ENCODE measurements around the gene COMP.

The COMP gene

GRCh38 chr19:18789883-18790565 is 1.1 kb downstream of the COMP start:
- Histone ChIP-seq H3K4me1 (ENCODE audit: control insufficient read depth, low read depth, low read length) (no peaks in the 10 kb centered on the region), H3K36me3 (ENCODE audit: control insufficient read depth, low read depth, low read length) (no peaks in the 10 kb centered on the region), H3K9me3 (ENCODE audit: control insufficient read depth, low read depth, low read length) (no peaks in the 10 kb centered on the region), H3K4me3 (ENCODE audit: low read length) (peak overlapping the region; percentile 48), H3K27me3 (ENCODE audit: control insufficient read depth, insufficient read depth, low read length) (peaks cover 96% of the 10 kb centered on the region), H3K9ac (ENCODE audit: low read length) (no peak overlapping the region), H3K27ac (ENCODE audit: low read length) (no peak overlapping the region)

DNA sequence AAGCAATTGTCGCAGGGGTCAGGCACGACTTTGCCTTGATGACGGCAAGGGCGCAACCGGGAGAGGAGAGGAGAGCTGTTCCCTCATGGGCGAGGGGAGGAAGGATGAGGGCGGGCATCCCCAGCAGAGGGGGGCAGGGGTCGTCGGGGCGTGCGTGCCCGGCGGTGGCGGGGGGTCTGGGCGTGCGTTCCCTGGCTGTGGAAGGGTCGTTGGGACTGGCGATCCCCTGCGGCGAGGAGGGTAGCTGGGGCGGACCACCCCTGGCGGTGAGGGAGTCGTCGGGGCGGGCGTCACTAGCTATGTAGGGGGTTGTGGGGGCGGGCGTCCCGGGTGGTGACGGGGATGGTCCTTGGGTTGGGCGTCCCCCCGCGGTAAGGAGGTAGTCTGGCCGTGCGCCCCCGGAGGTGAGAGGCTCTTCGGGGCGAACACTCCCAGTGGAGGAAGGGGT is 1.7 kb downstream of the COMP start:
- Histone ChIP-seq H3K4me1 (ENCODE audit: control insufficient read depth, low read depth, low read length) (no peaks in the 10 kb centered on the region), H3K27me3 (ENCODE audit: control insufficient read depth, insufficient read depth, low read length) (peaks cover 97% of the 10 kb centered on the region)

DNA sequence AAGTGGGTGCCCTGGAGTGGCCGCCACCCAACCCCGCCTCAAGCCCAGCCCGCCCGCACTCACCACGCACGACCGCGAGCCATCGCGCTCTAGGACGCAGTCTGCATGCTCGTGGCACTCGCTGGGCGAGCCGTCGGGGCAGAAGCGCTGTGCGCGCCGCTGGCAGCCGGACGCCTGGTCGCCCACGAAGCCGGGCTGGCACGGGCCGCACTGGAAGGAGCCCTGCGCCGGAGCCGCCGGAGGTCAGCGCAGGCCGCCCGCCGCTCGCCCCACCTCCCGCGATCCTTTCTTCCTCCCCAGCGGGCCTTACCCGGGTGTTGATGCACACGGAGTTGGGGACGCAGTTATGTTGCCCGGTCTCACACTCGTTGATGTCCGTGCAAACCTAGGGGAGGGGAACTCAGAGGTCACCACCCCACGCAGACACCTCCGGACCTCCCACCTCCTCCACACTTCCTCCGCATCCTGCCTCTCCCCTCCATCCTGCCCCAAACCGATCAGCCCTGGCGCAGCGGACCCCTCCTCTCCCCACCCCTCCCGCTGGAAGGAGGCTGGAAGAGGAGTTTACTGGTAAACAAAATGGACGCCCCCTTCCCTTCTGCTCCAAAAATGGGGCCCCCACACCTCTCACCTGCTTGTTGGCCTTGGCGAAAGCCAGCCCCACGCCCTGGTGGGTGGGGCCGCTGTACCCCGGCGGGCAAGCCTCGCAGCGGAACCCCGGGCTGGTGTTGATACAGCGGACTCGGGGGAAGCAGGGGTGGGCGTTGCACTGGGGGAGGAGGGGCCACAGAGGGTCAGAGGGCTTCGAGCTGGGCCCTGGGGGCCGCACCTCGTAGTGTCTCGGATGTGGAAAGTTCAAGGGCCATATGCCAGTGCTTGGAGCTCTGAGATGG is 2.3 kb downstream of the COMP start:
- Histone ChIP-seq H3K4me1 (ENCODE audit: control insufficient read depth, low read depth, low read length) (no peaks in the 10 kb centered on the region), H3K27me3 (ENCODE audit: control insufficient read depth, insufficient read depth, low read length) (peaks cover 99% of the 10 kb centered on the region), H3K36me3 (ENCODE audit: control insufficient read depth, low read depth, low read length) (no peaks in the 10 kb centered on the region), H3K27ac (ENCODE audit: low read length) (no peak overlapping the region), H3K4me3 (ENCODE audit: low read length) (no peak overlapping the region), H3K9me3 (ENCODE audit: control insufficient read depth, low read depth, low read length) (no peaks in the 10 kb centered on the region), H3K9ac (ENCODE audit: low read length) (no peak overlapping the region)

More for the DNA sequence above, 1.7 kb downstream of the COMP start:
- no peaks in the 10 kb centered on the region for H3K9me3 ChIP-seq (ENCODE audit: control insufficient read depth, low read depth, low read length)
- H3K27ac ChIP-seq (ENCODE audit: low read length): no peak overlapping the region
- H3K9ac ChIP-seq (ENCODE audit: low read length): no peak overlapping the region
- H3K36me3 ChIP-seq (ENCODE audit: control insufficient read depth, low read depth, low read length): no peaks in the 10 kb centered on the region
- no peak overlapping the region for H3K4me3 ChIP-seq (ENCODE audit: low read length)

DNA sequence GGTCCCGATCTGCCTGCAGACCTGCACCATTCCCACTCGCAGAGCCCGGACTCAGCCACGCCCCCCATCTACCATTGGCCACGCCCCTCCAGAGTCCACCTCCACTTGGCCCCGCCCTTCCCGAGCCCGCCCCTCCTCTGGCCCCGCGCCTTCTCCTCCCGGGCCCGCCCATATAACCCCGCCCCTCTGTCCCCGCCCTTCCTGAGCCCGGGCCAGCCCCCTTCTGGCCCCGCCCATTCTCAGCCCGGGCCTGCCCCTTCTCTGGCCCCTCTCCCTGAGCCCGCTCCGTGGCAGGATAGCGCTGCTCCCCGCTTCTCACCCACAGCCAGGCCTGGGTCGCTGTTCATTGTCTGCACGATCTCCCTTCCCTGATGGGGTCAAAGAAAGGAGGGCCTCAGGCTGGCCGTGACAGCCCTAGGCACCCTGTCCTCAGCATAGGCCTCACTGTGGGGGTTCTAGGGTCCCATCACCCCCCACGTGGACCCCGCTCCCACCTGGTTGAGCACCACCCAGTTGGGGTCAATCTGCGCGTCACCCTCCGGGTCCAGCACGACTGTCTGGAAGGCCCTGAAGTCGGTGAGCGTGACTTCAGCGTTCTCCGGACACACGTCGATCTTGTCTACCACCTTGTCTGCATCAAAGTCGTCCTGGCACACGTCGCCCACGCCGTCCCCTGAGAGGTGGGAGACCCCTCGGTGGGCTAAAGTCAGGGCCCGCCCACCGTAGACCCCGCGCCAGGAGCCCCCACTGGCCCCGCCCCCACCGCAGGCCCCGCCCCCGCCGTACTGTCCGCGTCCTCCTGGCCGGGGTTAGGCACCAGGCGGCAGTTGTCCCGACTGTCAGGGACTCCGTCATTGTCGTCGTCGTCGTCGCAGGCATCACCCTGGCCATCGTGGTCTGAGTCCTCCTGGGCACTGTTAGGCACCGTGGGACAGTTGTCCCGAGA is 5.7 kb downstream of the COMP start:
- H3K36me3 ChIP-seq (ENCODE audit: control insufficient read depth, low read depth, low read length): no peaks in the 10 kb centered on the region
- H3K4me1 ChIP-seq (ENCODE audit: control insufficient read depth, low read depth, low read length): no peaks in the 10 kb centered on the region
- no peak overlapping the region for H3K27ac ChIP-seq (ENCODE audit: low read length)
- no peaks in the 10 kb centered on the region for H3K9me3 ChIP-seq (ENCODE audit: control insufficient read depth, low read depth, low read length)
- peaks cover 99% of the 10 kb centered on the region for H3K27me3 ChIP-seq (ENCODE audit: control insufficient read depth, insufficient read depth, low read length)
- no peak overlapping the region for H3K9ac ChIP-seq (ENCODE audit: low read length)
- H3K4me3 ChIP-seq (ENCODE audit: low read length): peak overlapping the region; percentile 47

DNA sequence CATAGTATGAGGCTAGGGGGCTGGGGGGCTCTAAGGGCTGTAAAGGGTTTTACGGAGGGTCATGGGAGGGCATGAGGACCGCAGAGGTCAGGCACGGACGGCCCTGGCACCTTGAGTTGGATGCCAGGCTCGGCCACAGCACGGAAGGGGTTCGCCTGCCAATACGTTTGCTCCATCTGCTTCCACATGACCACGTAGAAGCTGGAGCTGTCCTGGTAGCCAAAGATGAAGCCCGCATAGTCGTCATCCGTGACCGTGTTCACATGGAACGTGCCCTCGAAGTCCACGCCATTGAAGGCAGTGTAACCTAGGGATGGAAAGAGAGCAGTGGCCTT is 6.4 kb downstream of the COMP start:
- Histone ChIP-seq H3K4me3 (ENCODE audit: low read length) (no peak overlapping the region), H3K4me1 (ENCODE audit: control insufficient read depth, low read depth, low read length) (no peaks in the 10 kb centered on the region)

DNA sequence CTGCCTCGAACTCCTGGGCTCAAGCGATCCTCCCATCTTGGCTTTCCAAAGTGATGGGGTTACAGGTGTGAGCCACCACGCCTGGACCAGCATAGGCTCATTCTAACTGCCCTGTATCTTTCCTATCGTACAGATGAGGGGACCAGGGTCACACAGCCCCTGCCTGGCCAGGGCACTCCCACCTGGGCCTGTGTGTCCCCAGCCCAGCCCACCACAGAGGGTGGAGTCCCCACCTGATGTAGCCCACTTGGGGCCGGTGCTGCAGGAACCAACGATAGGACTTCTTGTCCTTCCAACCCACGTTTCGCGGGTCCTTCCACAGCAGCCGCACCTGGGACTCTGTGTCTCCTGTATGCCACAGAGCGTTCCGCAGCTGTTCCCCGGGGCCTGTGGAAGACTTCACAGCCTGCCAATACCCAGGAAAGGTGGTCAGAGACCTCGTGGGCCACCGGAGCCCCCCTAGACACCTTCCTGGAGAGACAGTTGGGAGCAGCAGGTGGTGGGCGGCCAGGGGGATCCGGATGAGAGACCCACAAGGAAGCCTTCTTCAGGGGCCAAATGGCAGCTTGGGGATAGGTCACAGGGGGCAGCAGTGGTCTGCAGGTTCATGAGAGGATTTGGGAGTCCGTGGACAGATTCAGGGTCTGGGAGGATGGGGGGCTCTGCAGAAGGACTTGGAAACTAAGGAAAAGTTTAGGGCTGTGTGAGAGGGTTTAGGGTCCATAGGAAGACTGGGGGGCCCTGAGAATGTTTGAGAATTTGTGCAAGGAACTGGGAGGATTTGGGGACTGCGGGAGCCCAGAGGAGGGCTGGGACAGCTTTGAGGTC is 6.9 kb downstream of the COMP start:
- peaks cover 99% of the 10 kb centered on the region for H3K27me3 ChIP-seq (ENCODE audit: control insufficient read depth, insufficient read depth, low read length)
- no peaks in the 10 kb centered on the region for H3K36me3 ChIP-seq (ENCODE audit: control insufficient read depth, low read depth, low read length)
- H3K9me3 ChIP-seq (ENCODE audit: control insufficient read depth, low read depth, low read length): no peaks in the 10 kb centered on the region
- H3K4me3 ChIP-seq (ENCODE audit: low read length): no peak overlapping the region
- no peak overlapping the region for H3K27ac ChIP-seq (ENCODE audit: low read length)
- no peaks in the 10 kb centered on the region for H3K4me1 ChIP-seq (ENCODE audit: control insufficient read depth, low read depth, low read length)
- H3K9ac ChIP-seq (ENCODE audit: low read length): no peak overlapping the region

More for the DNA sequence above, 6.4 kb downstream of the COMP start:
- Histone ChIP-seq H3K27ac (ENCODE audit: low read length) (no peak overlapping the region), H3K9me3 (ENCODE audit: control insufficient read depth, low read depth, low read length) (no peaks in the 10 kb centered on the region), H3K27me3 (ENCODE audit: control insufficient read depth, insufficient read depth, low read length) (peaks cover 99% of the 10 kb centered on the region), H3K9ac (ENCODE audit: low read length) (no peak overlapping the region), H3K36me3 (ENCODE audit: control insufficient read depth, low read depth, low read length) (no peaks in the 10 kb centered on the region)

DNA sequence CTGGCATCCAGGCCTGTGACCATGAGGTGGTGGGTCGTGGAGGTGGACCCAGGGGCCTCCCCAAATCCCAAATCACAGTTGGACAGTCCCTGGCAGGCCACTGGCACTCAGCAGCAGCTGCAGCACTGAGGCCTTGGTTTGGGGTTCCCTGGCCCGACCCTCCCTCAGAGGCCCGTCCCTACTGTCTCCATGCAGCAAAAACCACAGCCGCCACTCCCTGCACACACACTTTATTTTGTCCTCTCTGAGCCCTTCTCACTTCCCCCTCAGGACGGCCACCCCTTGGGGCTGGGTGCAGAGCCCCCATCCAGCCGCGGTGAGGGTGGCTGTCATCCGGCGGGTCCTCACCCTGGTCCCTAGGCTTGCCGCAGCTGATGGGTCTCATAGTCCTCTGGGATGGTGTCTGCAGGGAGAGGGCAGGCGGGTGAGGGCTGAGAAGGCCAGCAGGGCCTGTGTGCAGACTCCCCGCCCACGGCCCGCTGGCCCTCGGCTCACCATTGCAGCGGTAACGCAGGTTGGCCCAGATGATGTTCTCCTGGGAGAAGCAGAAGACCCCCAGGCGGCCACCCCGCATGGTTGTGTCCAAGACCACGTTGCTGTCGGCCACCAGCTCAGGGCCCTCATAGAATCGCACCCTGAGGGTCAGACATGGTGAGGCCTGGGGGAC is 8.4 kb downstream of the COMP start:
- no peaks in the 10 kb centered on the region for H3K4me1 ChIP-seq (ENCODE audit: control insufficient read depth, low read depth, low read length)
- no peak overlapping the region for H3K4me3 ChIP-seq (ENCODE audit: low read length)
- H3K9ac ChIP-seq (ENCODE audit: low read length): no peak overlapping the region
- no peaks in the 10 kb centered on the region for H3K36me3 ChIP-seq (ENCODE audit: control insufficient read depth, low read depth, low read length)
- H3K27me3 ChIP-seq (ENCODE audit: control insufficient read depth, insufficient read depth, low read length): peaks cover 99% of the 10 kb centered on the region
- no peak overlapping the region for H3K27ac ChIP-seq (ENCODE audit: low read length)
- no peaks in the 10 kb centered on the region for H3K9me3 ChIP-seq (ENCODE audit: control insufficient read depth, low read depth, low read length)

DNA sequence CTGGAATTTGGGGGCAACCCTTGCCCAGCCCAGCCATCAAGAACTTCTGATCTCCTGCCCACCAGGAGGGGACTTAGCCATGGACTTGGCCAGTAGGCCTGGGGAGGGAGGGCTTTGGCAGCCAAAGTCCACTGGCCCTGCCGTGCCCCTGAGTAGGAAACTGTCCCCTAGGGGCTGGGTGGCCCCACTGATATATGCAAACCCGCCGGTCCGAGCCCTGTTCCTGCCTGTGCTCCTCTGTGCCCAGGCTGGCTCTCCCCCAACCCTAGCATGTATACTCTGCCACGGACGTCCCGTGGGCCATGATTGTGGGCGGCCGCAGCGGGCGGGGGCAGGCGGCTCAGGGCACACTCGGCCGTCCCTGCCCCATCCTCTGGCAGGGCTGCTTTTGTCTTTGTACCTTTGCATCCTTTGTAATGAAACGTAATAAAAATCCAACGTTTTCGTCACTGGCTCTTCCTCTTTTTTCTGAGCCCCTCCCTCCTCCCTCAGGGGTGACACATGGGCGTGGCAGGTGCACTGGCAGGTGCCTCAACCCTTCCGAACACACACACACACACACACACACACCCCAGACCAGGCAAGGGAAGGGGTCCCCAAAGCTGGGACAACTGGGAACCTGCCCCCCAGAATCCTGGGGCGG is 9.1 kb downstream of the COMP start:
- H3K27me3 ChIP-seq (ENCODE audit: control insufficient read depth, insufficient read depth, low read length): peaks cover 98% of the 10 kb centered on the region
- H3K27ac ChIP-seq (ENCODE audit: low read length): no peak overlapping the region
- no peak overlapping the region for H3K4me3 ChIP-seq (ENCODE audit: low read length)
- H3K36me3 ChIP-seq (ENCODE audit: control insufficient read depth, low read depth, low read length): no peaks in the 10 kb centered on the region
- no peak overlapping the region for H3K9ac ChIP-seq (ENCODE audit: low read length)
- H3K4me1 ChIP-seq (ENCODE audit: control insufficient read depth, low read depth, low read length): no peaks in the 10 kb centered on the region
- no peaks in the 10 kb centered on the region for H3K9me3 ChIP-seq (ENCODE audit: control insufficient read depth, low read depth, low read length)

- H3K27me3 ChIP-seq (ENCODE audit: control insufficient read depth, insufficient read depth, low read length): peaks cover 98% of the 10 kb centered on the region
- H3K9ac ChIP-seq (ENCODE audit: low read length): no peak overlapping the region
- H3K4me1 ChIP-seq (ENCODE audit: control insufficient read depth, low read depth, low read length): no peaks in the 10 kb centered on the region
- no peak overlapping the region for H3K4me3 ChIP-seq (ENCODE audit: low read length)
- H3K36me3 ChIP-seq (ENCODE audit: control insufficient read depth, low read depth, low read length): no peaks in the 10 kb centered on the region
- H3K9me3 ChIP-seq (ENCODE audit: control insufficient read depth, low read depth, low read length): no peaks in the 10 kb centered on the region
- H3K27ac ChIP-seq (ENCODE audit: low read length): no peak overlapping the region
These were observed 10.0 kb downstream of the COMP start for GRCh38 chr19:18781047-18781600.

DNA sequence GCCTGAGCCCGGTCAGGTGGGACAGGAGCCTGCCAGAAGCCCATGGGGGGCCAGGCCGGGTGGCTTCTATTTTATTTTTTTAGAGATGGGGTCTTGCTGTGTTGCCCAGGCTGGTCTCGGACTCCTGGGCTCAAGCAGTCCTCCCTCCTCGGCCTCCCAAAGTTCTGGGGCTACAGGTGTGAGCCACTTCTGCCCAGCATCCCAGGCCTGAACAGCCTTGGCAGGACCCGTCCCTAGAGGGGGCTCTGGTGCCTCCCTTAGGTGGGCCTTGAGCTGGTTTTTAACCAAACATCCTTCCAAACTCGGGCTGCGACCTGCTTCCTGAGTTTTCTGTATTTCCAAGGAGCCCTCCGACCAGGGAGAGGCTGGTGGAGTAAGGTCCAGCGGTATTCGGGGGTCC is 10.5 kb downstream of the COMP start:
- H3K9ac ChIP-seq (ENCODE audit: low read length): no peak overlapping the region
- H3K36me3 ChIP-seq (ENCODE audit: control insufficient read depth, low read depth, low read length): no peaks in the 10 kb centered on the region
- no peaks in the 10 kb centered on the region for H3K9me3 ChIP-seq (ENCODE audit: control insufficient read depth, low read depth, low read length)
- H3K27me3 ChIP-seq (ENCODE audit: control insufficient read depth, insufficient read depth, low read length): peaks cover 98% of the 10 kb centered on the region
- no peak overlapping the region for H3K4me3 ChIP-seq (ENCODE audit: low read length)
- no peaks in the 10 kb centered on the region for H3K4me1 ChIP-seq (ENCODE audit: control insufficient read depth, low read depth, low read length)
- no peak overlapping the region for H3K27ac ChIP-seq (ENCODE audit: low read length)

Data from iPS-18a (cell line).